Skeletal muscle satellite cell (primary cell): ENCODE measurements around the gene ACSL6.

Experiments used
- H3K27me3 ChIP-seq: 2 replicates; pipeline ENCODE4 v1.7.0; 2013; ENCODE audit warnings: low read length; ENCODE audit not compliant: control insufficient read depth, insufficient read depth
- H3K36me3 ChIP-seq: 2 replicates; pipeline ENCODE4 v1.7.0; 2013; ENCODE audit warnings: mild to moderate bottlenecking, control low read depth, low read length; ENCODE audit not compliant: insufficient read depth
- H3K4me1 ChIP-seq: 2 replicates; pipeline ENCODE4 v1.7.0; 2013; ENCODE audit warnings: low read length; ENCODE audit not compliant: control insufficient read depth, insufficient read depth
- H3K4me2 ChIP-seq: 2 replicates; pipeline ENCODE4 v1.7.0; 2013; ENCODE audit warnings: mild to moderate bottlenecking, low read length
- H3K4me3 ChIP-seq: 2 replicates; pipeline ENCODE4 v1.7.0; 2013; ENCODE audit warnings: low read length
- H3K9ac ChIP-seq: 2 replicates; pipeline ENCODE4 v1.7.0; 2013; ENCODE audit warnings: mild to moderate bottlenecking, low read depth, low read length, moderate library complexity
- H3K9me3 ChIP-seq: replicated peaks from 2 replicates; pipeline ENCODE4 v1.7.0; 2013; ENCODE audit warnings: mild to moderate bottlenecking, control low read depth, low read length

The ACSL6 gene

GRCh38 chr5:131968396-131968954 is 43.0 kb downstream of the ACSL6 start:
- no peak overlapping the region for H3K4me3 ChIP-seq
- H3K36me3 ChIP-seq = no peaks in the 10 kb centered on the region
- H3K4me1 ChIP-seq = no peaks in the 10 kb centered on the region
- H3K27me3 ChIP-seq = peaks cover 14% of the 10 kb centered on the region
- no peak overlapping the region for H3K4me2 ChIP-seq
- H3K9me3 ChIP-seq = no peaks in the 10 kb centered on the region
- H3K9ac ChIP-seq = no peak overlapping the region

GRCh38 chr5:131966551-131966950 is 44.9 kb downstream of the ACSL6 start:
- H3K36me3 ChIP-seq = no peaks in the 10 kb centered on the region

GRCh38 chr5:131965826-131966415 is 45.5 kb downstream of the ACSL6 start:
- H3K4me1 ChIP-seq = no peaks in the 10 kb centered on the region
- peaks cover 5% of the 10 kb centered on the region for H3K27me3 ChIP-seq
- H3K4me3 ChIP-seq = no peak overlapping the region
- H3K4me2 ChIP-seq = no peak overlapping the region
- no peak overlapping the region for H3K9ac ChIP-seq
- H3K9me3 ChIP-seq = no peaks in the 10 kb centered on the region
- H3K36me3 ChIP-seq = no peaks in the 10 kb centered on the region

More at GRCh38 chr5:131966551-131966950, 44.9 kb downstream of the ACSL6 start:
- Histone ChIP-seq H3K9ac (no peak overlapping the region), H3K4me3 (no peak overlapping the region), H3K27me3 (peaks cover 11% of the 10 kb centered on the region), H3K9me3 (no peaks in the 10 kb centered on the region), H3K4me1 (no peaks in the 10 kb centered on the region), H3K4me2 (no peak overlapping the region)

- Histone ChIP-seq H3K4me2 (no peak overlapping the region), H3K36me3 (no peaks in the 10 kb centered on the region), H3K9ac (no peak overlapping the region), H3K9me3 (no peaks in the 10 kb centered on the region), H3K27me3 (peaks cover 5% of the 10 kb centered on the region), H3K4me3 (no peak overlapping the region), H3K4me1 (no peaks in the 10 kb centered on the region)
Observed at GRCh38 chr5:131959906-131960305, 51.6 kb downstream of the ACSL6 start.

- Histone ChIP-seq H3K4me3 (no peak overlapping the region), H3K27me3 (peaks cover 5% of the 10 kb centered on the region), H3K4me2 (no peak overlapping the region), H3K36me3 (no peaks in the 10 kb centered on the region), H3K9ac (no peak overlapping the region), H3K9me3 (no peaks in the 10 kb centered on the region), H3K4me1 (no peaks in the 10 kb centered on the region)
Observed at GRCh38 chr5:131959136-131959535, 52.3 kb downstream of the ACSL6 start.

- H3K4me1 ChIP-seq = no peaks in the 10 kb centered on the region
- no peak overlapping the region for H3K9ac ChIP-seq
- H3K4me3 ChIP-seq = no peak overlapping the region
- H3K36me3 ChIP-seq = no peaks in the 10 kb centered on the region
- no peaks in the 10 kb centered on the region for H3K9me3 ChIP-seq
- no peak overlapping the region for H3K4me2 ChIP-seq
- peaks cover 5% of the 10 kb centered on the region for H3K27me3 ChIP-seq
Observed at GRCh38 chr5:131957721-131958441, 53.6 kb downstream of the ACSL6 start.

- Histone ChIP-seq H3K27me3 (peaks cover 10% of the 10 kb centered on the region), H3K9me3 (no peaks in the 10 kb centered on the region), H3K9ac (no peak overlapping the region), H3K36me3 (no peaks in the 10 kb centered on the region), H3K4me3 (no peak overlapping the region), H3K4me1 (no peaks in the 10 kb centered on the region), H3K4me2 (no peak overlapping the region)
Observed at GRCh38 chr5:131953969-131954368, 57.5 kb downstream of the ACSL6 start.

GRCh38 chr5:131952301-131952857 is 59.1 kb downstream of the ACSL6 start:
- Histone ChIP-seq H3K9me3 (no peaks in the 10 kb centered on the region), H3K4me1 (no peaks in the 10 kb centered on the region), H3K27me3 (peaks cover 18% of the 10 kb centered on the region), H3K4me2 (no peak overlapping the region), H3K36me3 (no peaks in the 10 kb centered on the region), H3K9ac (no peak overlapping the region), H3K4me3 (no peak overlapping the region)

- H3K9me3 ChIP-seq = no peaks in the 10 kb centered on the region
- H3K4me1 ChIP-seq = no peaks in the 10 kb centered on the region
- H3K9ac ChIP-seq = no peak overlapping the region
- no peaks in the 10 kb centered on the region for H3K36me3 ChIP-seq
- H3K4me3 ChIP-seq = no peak overlapping the region
- no peak overlapping the region for H3K4me2 ChIP-seq
- peaks cover 18% of the 10 kb centered on the region for H3K27me3 ChIP-seq
Observed at GRCh38 chr5:131950706-131951105, 60.8 kb downstream of the ACSL6 start.

GRCh38 chr5:131947445-131947844 is 64.0 kb downstream of the ACSL6 start:
- Histone ChIP-seq H3K9me3 (no peaks in the 10 kb centered on the region), H3K4me2 (no peak overlapping the region), H3K27me3 (peaks cover 17% of the 10 kb centered on the region), H3K9ac (no peak overlapping the region), H3K4me1 (no peaks in the 10 kb centered on the region), H3K4me3 (no peak overlapping the region), H3K36me3 (no peaks in the 10 kb centered on the region)

GRCh38 chr5:131945551-131946168 is 65.8 kb downstream of the ACSL6 start, which contains the start of gene MEIKIN:
Gene MEIKIN, minus strand, starts transcription at chr5:131945663. Its CDS starts 158 bp downstream, at chr5:131945505.
- H3K27me3 ChIP-seq = peaks cover 25% of the 10 kb centered on the region
- H3K4me1 ChIP-seq = no peaks in the 10 kb centered on the region
- no peak within 1 kb of the TSS for H3K4me3 ChIP-seq
- no peak within 1 kb of the TSS for H3K4me2 ChIP-seq
- H3K9me3 ChIP-seq = no peaks in the 10 kb centered on the region
- no peaks in the 10 kb centered on the region for H3K36me3 ChIP-seq
- H3K9ac ChIP-seq = no peak within 1 kb of the TSS
